ENCODE data around the gene LIN28A.

- TF ChIP-seq, protein P1, sequence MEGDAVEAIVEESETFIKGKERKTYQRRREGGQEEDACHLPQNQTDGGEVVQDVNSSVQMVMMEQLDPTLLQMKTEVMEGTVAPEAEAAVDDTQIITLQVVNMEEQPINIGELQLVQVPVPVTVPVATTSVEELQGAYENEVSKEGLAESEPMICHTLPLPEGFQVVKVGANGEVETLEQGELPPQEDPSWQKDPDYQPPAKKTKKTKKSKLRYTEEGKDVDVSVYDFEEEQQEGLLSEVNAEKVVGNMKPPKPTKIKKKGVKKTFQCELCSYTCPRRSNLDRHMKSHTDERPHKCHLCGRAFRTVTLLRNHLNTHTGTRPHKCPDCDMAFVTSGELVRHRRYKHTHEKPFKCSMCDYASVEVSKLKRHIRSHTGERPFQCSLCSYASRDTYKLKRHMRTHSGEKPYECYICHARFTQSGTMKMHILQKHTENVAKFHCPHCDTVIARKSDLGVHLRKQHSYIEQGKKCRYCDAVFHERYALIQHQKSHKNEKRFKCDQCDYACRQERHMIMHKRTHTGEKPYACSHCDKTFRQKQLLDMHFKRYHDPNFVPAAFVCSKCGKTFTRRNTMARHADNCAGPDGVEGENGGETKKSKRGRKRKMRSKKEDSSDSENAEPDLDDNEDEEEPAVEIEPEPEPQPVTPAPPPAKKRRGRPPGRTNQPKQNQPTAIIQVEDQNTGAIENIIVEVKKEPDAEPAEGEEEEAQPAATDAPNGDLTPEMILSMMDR (IDR thresholded peaks at IDR 0.05), result no peak
- TF ChIP-seq POLR2A (IDR thresholded peaks at IDR 0.05), result no peak
These were observed 35.5 kb upstream of the LIN28A start for GRCh38 chr1:26375081-26375480.

Data from right lobe of liver (tissue), 4 donors.